GM12875 (cell line): ENCODE results near the gene TRA2B.

Experiments used
- H3K4me3 ChIP-seq: one replicate; pipeline ENCODE4 v1.5.1; 2011; ENCODE audit warnings: low read depth, low read length, control low read depth
- CTCF ChIP-seq: IDR thresholded peaks from 2 replicates; pipeline ENCODE4 v1.5.1; 2011; ENCODE audit warnings: low read depth, mild to moderate bottlenecking, control low read depth, inconsistent platforms, low read length, moderate library complexity, borderline replicate concordance; ENCODE audit not compliant: insufficient read depth

TRA2B gene

GRCh38 chr3:185927501-185928200 lies 10.2 kb downstream of the TRA2B start:
- TF ChIP-seq CTCF, result no peak
- H3K4me3 ChIP-seq, result no peak overlapping the region

- TF ChIP-seq CTCF, result no peak
- no peak overlapping the region for H3K4me3 ChIP-seq
Observed at GRCh38 chr3:185926445-185926844, 11.4 kb downstream of the TRA2B start.

- no peak for TF ChIP-seq CTCF
- H3K4me3 ChIP-seq, result no peak overlapping the region
Observed at GRCh38 chr3:185925353-185925752, 12.5 kb downstream of the TRA2B start.

GRCh38 chr3:185924375-185924774 lies 13.4 kb downstream of the TRA2B start:
- no peak for TF ChIP-seq CTCF
- no peak overlapping the region for H3K4me3 ChIP-seq

- no peak overlapping the region for H3K4me3 ChIP-seq
- no peak for TF ChIP-seq CTCF
Observed at GRCh38 chr3:185920184-185920583, 17.6 kb downstream of the TRA2B start.

GRCh38 chr3:185916042-185916833 lies 21.6 kb downstream of the TRA2B start:
- no peak for TF ChIP-seq CTCF
- no peak overlapping the region for H3K4me3 ChIP-seq

GRCh38 chr3:185915642-185916041 lies 22.2 kb downstream of the TRA2B start:
- no peak overlapping the region for H3K4me3 ChIP-seq

More at GRCh38 chr3:185915642-185916041, 22.2 kb downstream of the TRA2B start:
- TF ChIP-seq CTCF, result no peak
